H1 (cell line): Measurements from ENCODE around the gene SNX3. TPM values are rescaled to one million over a fixed set of nuclear protein-coding genes. Genes with fewer than 3 reads are reported as not detected.

ENCODE experiments used
- CTCF ChIA-PET: fragments of 300-600 bp; sonication (Branson Sonifier 250); formaldehyde crosslinking; loops from one replicate; lab custom pipeline; 2021; ENCODE audit not compliant: partially characterized antibody; lab: Charles Lee
- POLR2A ChIA-PET: fragments of 300-600 bp; sonication (Branson Sonifier 250); formaldehyde crosslinking; loops from one replicate; lab custom pipeline; 2021; ENCODE audit warnings: inconsistent platforms; ENCODE audit not compliant: partially characterized antibody; lab: Charles Lee
- DNase-seq, 2 experiments: peaks; one replicate each; pipeline versions ENCODE4 v3.0.0 to v3.0.0-alpha.2; 2010 to 2022; ENCODE audit warnings: low spot score in 2 of 2, low read depth in 1 of 2, mixed read lengths in 1 of 2
- FAIRE-seq: peaks from 2 replicates; lab custom pipeline; 2011; peaks lifted over from hg19 to GRCh38; lab: Jason Lieb, UNC
- H2AFZ ChIP-seq: 2 replicates; pipeline ENCODE4 v1.8.1; 2012; ENCODE audit warnings: low read length, inconsistent platforms
- H2AK5ac ChIP-seq: 2 replicates; pipeline ENCODE4 v1.6.1; 2013; ENCODE audit warnings: low read depth, low read length
- H2BK120ac ChIP-seq: replicated peaks from 2 replicates; pipeline ENCODE3; 2013; ENCODE audit warnings: low read depth, low read length, inconsistent platforms
- H2BK12ac ChIP-seq: 2 replicates; pipeline ENCODE4 v1.6.1; 2013; ENCODE audit warnings: low read depth, low read length
- H2BK15ac ChIP-seq: 2 replicates; pipeline ENCODE4 v1.6.1; 2013; ENCODE audit warnings: low read length
- H2BK20ac ChIP-seq: 2 replicates; pipeline ENCODE4 v1.6.1; 2013; ENCODE audit warnings: low read length
- H2BK5ac ChIP-seq: 2 replicates; pipeline ENCODE4 v1.6.1; 2013; ENCODE audit warnings: low read depth, low read length
- H3K14ac ChIP-seq: 2 replicates; pipeline ENCODE4 v1.6.1; 2013; ENCODE audit warnings: inconsistent platforms; ENCODE audit not compliant: insufficient read length
- H3K18ac ChIP-seq: 2 replicates; pipeline ENCODE4 v1.6.1; 2013; ENCODE audit warnings: low read length; ENCODE audit errors: extremely low read depth
- H3K23ac ChIP-seq: 2 replicates; pipeline ENCODE4 v1.6.1; 2013; ENCODE audit warnings: inconsistent platforms; ENCODE audit not compliant: insufficient read length
- H3K23me2 ChIP-seq: 2 replicates; pipeline ENCODE4 v1.6.1; 2013; ENCODE audit warnings: low read depth, low read length
- H3K27ac ChIP-seq: 2 replicates; pipeline ENCODE4 v1.6.1; 2011; ENCODE audit warnings: low read depth, low read length, inconsistent platforms
- H3K27me3 ChIP-seq, 4 experiments: replicated peaks in 1 of 4; 1 replicate in 1 of 4; 2 replicates in 3 of 4; pipeline versions ENCODE4 v1.6.1 to v1.8.1; 2011 to 2013; ENCODE audit warnings: low read length in 3 of 4, mild to moderate bottlenecking in 3 of 4, inconsistent platforms in 2 of 4, mixed read lengths in 2 of 4, moderate library complexity in 1 of 4; ENCODE audit not compliant: control insufficient read depth in 3 of 4, insufficient read depth in 3 of 4; ENCODE audit errors: extremely low read depth in 1 of 4
- H3K36me3 ChIP-seq, 4 experiments: 2 replicates each; pipeline versions ENCODE4 v1.6.1 to v1.8.1; 2011 to 2013; ENCODE audit warnings: mild to moderate bottlenecking in 4 of 4, low read length in 3 of 4, moderate library complexity in 2 of 4, control low read depth in 1 of 4, inconsistent platforms in 1 of 4; ENCODE audit not compliant: insufficient read depth in 4 of 4, control insufficient read depth in 2 of 4
- H3K4ac ChIP-seq: replicated peaks from 2 replicates; pipeline ENCODE3; 2013; ENCODE audit warnings: low read length, low read depth, mixed read lengths, inconsistent platforms; ENCODE audit not compliant: insufficient read length
- H3K4me1 ChIP-seq, 4 experiments: replicated peaks in 1 of 4; 1 replicate in 1 of 4; 2 replicates in 3 of 4; pipeline versions ENCODE4 v1.6.1 to v1.8.1; 2011 to 2013; ENCODE audit warnings: low read length in 3 of 4, inconsistent platforms in 2 of 4, mixed read lengths in 1 of 4; ENCODE audit not compliant: insufficient read depth in 4 of 4, control insufficient read depth in 3 of 4
- H3K4me2 ChIP-seq, 2 experiments: 2 replicates each; pipeline versions ENCODE4 v1.6.1 to v1.8.1; 2011 to 2013; ENCODE audit warnings: low read depth in 2 of 2, low read length in 2 of 2, control low read depth in 1 of 2, inconsistent platforms in 1 of 2, mild to moderate bottlenecking in 1 of 2; ENCODE audit not compliant: insufficient read depth in 1 of 2
- H3K4me3 ChIP-seq, 4 experiments: fragments of 200-600, 300-600 bp in 1 of 4; sonication (generic), shearing (Covaris generic), sonication (Bioruptor Twin) in 1 of 4; 2 replicates each; pipeline versions ENCODE4 v1.5.1 to v1.8.1; 2011 to 2016; ENCODE audit warnings: low read length in 4 of 4, low read depth in 3 of 4, control low read depth in 2 of 4, inconsistent platforms in 2 of 4, mild to moderate bottlenecking in 2 of 4, mixed read lengths in 1 of 4, moderate library complexity in 1 of 4; ENCODE audit not compliant: insufficient read depth in 2 of 4; ENCODE audit errors: extremely low read depth in 1 of 4
- H3K56ac ChIP-seq: replicated peaks from 2 replicates; pipeline ENCODE3; 2013; ENCODE audit warnings: low read depth, mild to moderate bottlenecking, mixed read lengths, low read length, inconsistent platforms; ENCODE audit not compliant: insufficient read length
- H3K79me1 ChIP-seq: 2 replicates; pipeline ENCODE4 v1.6.1; 2013; ENCODE audit warnings: low read depth, low read length, control low read depth
- H3K79me2 ChIP-seq, 2 experiments: 2 replicates each; pipeline versions ENCODE4 v1.6.1 to v1.8.1; 2012 to 2013; ENCODE audit warnings: low read length in 2 of 2, mild to moderate bottlenecking in 2 of 2, inconsistent platforms in 1 of 2; ENCODE audit not compliant: insufficient read depth in 2 of 2, control insufficient read depth in 1 of 2
- H3K9ac ChIP-seq, 4 experiments: replicated peaks in 1 of 4; 1 replicate in 1 of 4; 2 replicates in 3 of 4; pipeline versions ENCODE4 v1.6.1 to v1.8.1; 2011 to 2013; ENCODE audit warnings: low read depth in 3 of 4, low read length in 3 of 4, control low read depth in 2 of 4, mild to moderate bottlenecking in 2 of 4, moderate library complexity in 2 of 4, inconsistent platforms in 1 of 4; ENCODE audit errors: extremely low read depth in 1 of 4
- H3K9me3 ChIP-seq, 2 experiments: 2 replicates each; pipeline versions ENCODE4 v1.6.1 to v1.8.1; 2012 to 2013; ENCODE audit warnings: mild to moderate bottlenecking in 2 of 2, moderate library complexity in 2 of 2, control low read depth in 1 of 2, inconsistent platforms in 1 of 2, low read depth in 1 of 2, low read length in 1 of 2, mixed read lengths in 1 of 2; ENCODE audit not compliant: insufficient read depth in 2 of 2
- H4K20me1 ChIP-seq, 2 experiments: replicated peaks in 1 of 2; 2 replicates each; pipeline versions ENCODE3 to v1.8.1; 2011 to 2013; ENCODE audit warnings: inconsistent platforms in 2 of 2, low read length in 2 of 2, mild to moderate bottlenecking in 1 of 2; ENCODE audit not compliant: insufficient read depth in 2 of 2, control insufficient read depth in 1 of 2
- H4K5ac ChIP-seq: 2 replicates; pipeline ENCODE4 v1.6.1; 2013; ENCODE audit warnings: low read length, low read depth, mixed read lengths, inconsistent platforms; ENCODE audit not compliant: insufficient read length
- H4K8ac ChIP-seq: 2 replicates; pipeline ENCODE4 v1.8.0; 2013; ENCODE audit warnings: mild to moderate bottlenecking, moderate library complexity, low read length, inconsistent platforms; ENCODE audit not compliant: insufficient read depth; ENCODE audit errors: extremely low read depth
- H4K91ac ChIP-seq: replicated peaks from 2 replicates; pipeline ENCODE3; 2013; ENCODE audit warnings: low read length, mixed read lengths, inconsistent platforms; ENCODE audit not compliant: insufficient read length
- BACH1 ChIP-seq: IDR thresholded peaks from 2 replicates; pipeline ENCODE4 v1.6.1; 2012; ENCODE audit warnings: low read length, improper control_type of control experiment
- CHD2 ChIP-seq: IDR thresholded peaks from 2 replicates; pipeline ENCODE4 v1.6.1; 2012; ENCODE audit warnings: low read length, improper control_type of control experiment
- CREB1 ChIP-seq: IDR thresholded peaks from 2 replicates; pipeline ENCODE4 v1.6.1; 2012; ENCODE audit warnings: inconsistent platforms
- KDM1A ChIP-seq: fragments of 200-600, 300-600 bp; sonication (generic); IDR thresholded peaks from 2 replicates; pipeline ENCODE4 v1.7.1; 2016; ENCODE audit warnings: mild to moderate bottlenecking, low read length, borderline replicate concordance
- KDM4A ChIP-seq: IDR thresholded peaks from one replicate; pipeline ENCODE4 v1.7.1; 2012; ENCODE audit warnings: low read depth, mild to moderate bottlenecking, moderate library complexity, low read length, inconsistent platforms; ENCODE audit not compliant: severe bottlenecking
- POLR2A ChIP-seq, 2 experiments: IDR thresholded peaks; 1 replicate in 1 of 2; 2 replicates in 1 of 2; pipeline ENCODE4 v1.6.1; 2011; ENCODE audit warnings: low read depth in 2 of 2, low read length in 2 of 2, mild to moderate bottlenecking in 2 of 2; ENCODE audit errors: control extremely low read depth in 1 of 2
- POU5F1 ChIP-seq: IDR thresholded peaks from 2 replicates; pipeline ENCODE4 v1.6.1; 2011; ENCODE audit warnings: low read depth, mild to moderate bottlenecking, low read length, moderate library complexity
- SIN3A ChIP-seq, 2 experiments: IDR thresholded peaks in 1 of 2; conservative IDR thresholded peaks in 1 of 2; 2 replicates each; pipeline ENCODE4 v1.6.1; 2011 to 2012; ENCODE audit warnings: low read length in 2 of 2, improper control_type of control experiment in 1 of 2, low read depth in 1 of 2, mild to moderate bottlenecking in 1 of 2
- SRF ChIP-seq: IDR thresholded peaks from 2 replicates; pipeline ENCODE4 v1.6.1; 2011; ENCODE audit warnings: mild to moderate bottlenecking, low read depth, low read length, moderate library complexity
- WGBS, 2 experiments: shearing (Covaris generic) in 1 of 2; methylation state at CpG; one replicate each; pipeline versions ENCODE4 v1.1.6 to v1.1.7; 2013 to 2015; ENCODE audit warnings: low lambda C conversion rate in 2 of 2, mixed read lengths in 2 of 2, inconsistent platforms in 1 of 2, low coverage in 1 of 2, missing lambda C conversion rate in 1 of 2; ENCODE audit not compliant: insufficient replicate concordance in 2 of 2, insufficient coverage in 1 of 2, insufficient read length in 1 of 2; ENCODE audit errors: extremely low coverage in 1 of 2, missing lambda C conversion rate in 1 of 2; 5-methylcytosine and 5-hydroxymethylcytosine counted together
- polyA plus RNA-seq, 7 experiments: library from polyadenylated mRNA; depleted of rRNA in 3 of 7; stranded (reverse) in 5 of 7; unstranded in 2 of 7; fragments of >200 nt in 5 of 7; fragments of 200-250 nt in 2 of 7; gene quantifications; 1 replicate in 5 of 7; 2 replicates in 1 of 7; 4 replicates in 1 of 7; pipeline versions ENCODE4 v1.2.1 to v1.2.3, GENCODE V29; 2011 to 2013; ENCODE audit warnings: missing spikeins in 2 of 7, mixed read lengths in 2 of 7
- total RNA-seq: library from RNA; stranded (reverse); fragmentation: NEBNext Ultra II Directional; extraction: Animal tissue kit (Norgen Biotek cat#: 25700); gene quantifications from 2 replicates; pipeline ENCODE4 v1.2.1, GENCODE V29; 2021
- TF ChIP-seq, protein P1 (sequence below): IDR thresholded peaks from 2 replicates; pipeline ENCODE4 v1.6.1; 2012; ENCODE audit warnings: inconsistent platforms

SNX3 gene
- total and polyA plus RNA-seq, 2 of the 8 experiments (the other 6 are each of a cell fraction or from before 2014, with no cell fraction given), result 72.5 to 150 TPM

GRCh38 chr6:108287373-108287772 is 26.5 kb upstream of the SNX3 start:
- H2BK15ac ChIP-seq, result no peak overlapping the region
- H3K14ac ChIP-seq, result no peak overlapping the region
- H4K8ac ChIP-seq, result no peak overlapping the region
- H3K4me3 ChIP-seq, result no peak overlapping the region
- H3K9ac ChIP-seq, result no peak overlapping the region
- H4K91ac ChIP-seq, result no peak overlapping the region
- CTCF ChIA-PET, result interaction anchor here (0.6 to 0.7 kb wide), 2 partner anchors 21 to 26 kb away, joined by 3 read pairs; no protein-coding TSS in a partner anchor
- H2AFZ ChIP-seq, result no peak overlapping the region
- no peak overlapping the region for H4K5ac ChIP-seq
- H3K23ac ChIP-seq, result no peak overlapping the region
- 96% methylated on average over 3 of the region's 3 CpGs; no CpG with 5 or more reads in 1 of the 2 experiments for WGBS, 2 experiments
- H3K4ac ChIP-seq, result no peak overlapping the region
- no peak overlapping the region for H3K4me2 ChIP-seq
- DNase-seq (no peak), FAIRE-seq (no peak)
- TF ChIP-seq, protein P1, sequence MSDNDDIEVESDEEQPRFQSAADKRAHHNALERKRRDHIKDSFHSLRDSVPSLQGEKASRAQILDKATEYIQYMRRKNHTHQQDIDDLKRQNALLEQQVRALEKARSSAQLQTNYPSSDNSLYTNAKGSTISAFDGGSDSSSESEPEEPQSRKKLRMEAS, result no peak
- TF ChIP-seq POLR2A (IDR thresholded peaks at IDR 0.05; ENCODE audit: control extremely low read depth in 1 of 2, low read depth in 2 of 2, low read length in 2 of 2), result no peak
- TF ChIP-seq KDM1A, result no peak
- no peak for TF ChIP-seq CREB1
- no peak for TF ChIP-seq CHD2
- no peak for TF ChIP-seq SIN3A (conservative IDR thresholded peaks at IDR 0.05 in 1 of 2, IDR thresholded peaks at IDR 0.05 in 1 of 2; ENCODE audit: low read depth in 1 of 2, low read length in 2 of 2)
- no peak for TF ChIP-seq SRF
- TF ChIP-seq KDM4A, result no peak
- no peak for TF ChIP-seq BACH1
- no peak for TF ChIP-seq POU5F1
- no peak overlapping the region for H3K56ac ChIP-seq
- POLR2A ChIA-PET, result no interaction called here
- no peak overlapping the region for H2BK5ac ChIP-seq
- no peak overlapping the region for H2BK20ac ChIP-seq
- H2AK5ac ChIP-seq, result no peak overlapping the region
- no peaks in the 10 kb centered on the region for H3K4me1 ChIP-seq
- H2BK12ac ChIP-seq, result no peak overlapping the region
- no peaks in the 10 kb centered on the region; the same call in 1 of the 2 replicates for H3K23me2 ChIP-seq
- H3K18ac ChIP-seq, result no peak overlapping the region
- no peaks in the 10 kb centered on the region for H3K36me3 ChIP-seq
- H3K9me3 ChIP-seq, result no peaks in the 10 kb centered on the region
- no peak overlapping the region for H3K27ac ChIP-seq
- no peaks in the 10 kb centered on the region for H4K20me1 ChIP-seq
- H3K27me3 ChIP-seq, result no peaks in the 10 kb centered on the region
- H2BK120ac ChIP-seq, result no peak overlapping the region
- no peaks in the 10 kb centered on the region for H3K79me2 ChIP-seq
- H3K79me1 ChIP-seq, result no peaks in the 10 kb centered on the region
